HEK293 (cell line): Measurements from ENCODE around the gene EXOC3L2.

Source experiments
- BCL11B ChIP-seq: fragments of 450-650 bp; formaldehyde crosslinking; IDR thresholded peaks from 2 replicates; pipeline ENCODE4 v1.5.1; 2016; ENCODE audit warnings: low read depth, missing biosample characterization, missing genetic modification characterization
- ZNF670 ChIP-seq: fragments of 450-650 bp; formaldehyde crosslinking; IDR thresholded peaks from 2 replicates; pipeline ENCODE4 v1.5.1; 2016; ENCODE audit warnings: missing biosample characterization, missing genetic modification characterization, low read depth
- TF ChIP-seq, protein P1 (sequence below): fragments of 450-650 bp; formaldehyde crosslinking; IDR thresholded peaks from 2 replicates; pipeline ENCODE4 v1.5.1; 2016; ENCODE audit warnings: missing biosample characterization, missing genetic modification characterization
- TF ChIP-seq, protein P2 (sequence below): fragments of 450-650 bp; formaldehyde crosslinking; IDR thresholded peaks from 2 replicates; pipeline ENCODE4 v1.5.1; 2016; ENCODE audit warnings: missing biosample characterization, missing genetic modification characterization

GRCh38 chr19:45283443-45284033, 38.3 kb upstream of the EXOC3L2 start:
- TF ChIP-seq, protein P1, sequence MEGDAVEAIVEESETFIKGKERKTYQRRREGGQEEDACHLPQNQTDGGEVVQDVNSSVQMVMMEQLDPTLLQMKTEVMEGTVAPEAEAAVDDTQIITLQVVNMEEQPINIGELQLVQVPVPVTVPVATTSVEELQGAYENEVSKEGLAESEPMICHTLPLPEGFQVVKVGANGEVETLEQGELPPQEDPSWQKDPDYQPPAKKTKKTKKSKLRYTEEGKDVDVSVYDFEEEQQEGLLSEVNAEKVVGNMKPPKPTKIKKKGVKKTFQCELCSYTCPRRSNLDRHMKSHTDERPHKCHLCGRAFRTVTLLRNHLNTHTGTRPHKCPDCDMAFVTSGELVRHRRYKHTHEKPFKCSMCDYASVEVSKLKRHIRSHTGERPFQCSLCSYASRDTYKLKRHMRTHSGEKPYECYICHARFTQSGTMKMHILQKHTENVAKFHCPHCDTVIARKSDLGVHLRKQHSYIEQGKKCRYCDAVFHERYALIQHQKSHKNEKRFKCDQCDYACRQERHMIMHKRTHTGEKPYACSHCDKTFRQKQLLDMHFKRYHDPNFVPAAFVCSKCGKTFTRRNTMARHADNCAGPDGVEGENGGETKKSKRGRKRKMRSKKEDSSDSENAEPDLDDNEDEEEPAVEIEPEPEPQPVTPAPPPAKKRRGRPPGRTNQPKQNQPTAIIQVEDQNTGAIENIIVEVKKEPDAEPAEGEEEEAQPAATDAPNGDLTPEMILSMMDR, result no peak
- TF ChIP-seq, protein P2, sequence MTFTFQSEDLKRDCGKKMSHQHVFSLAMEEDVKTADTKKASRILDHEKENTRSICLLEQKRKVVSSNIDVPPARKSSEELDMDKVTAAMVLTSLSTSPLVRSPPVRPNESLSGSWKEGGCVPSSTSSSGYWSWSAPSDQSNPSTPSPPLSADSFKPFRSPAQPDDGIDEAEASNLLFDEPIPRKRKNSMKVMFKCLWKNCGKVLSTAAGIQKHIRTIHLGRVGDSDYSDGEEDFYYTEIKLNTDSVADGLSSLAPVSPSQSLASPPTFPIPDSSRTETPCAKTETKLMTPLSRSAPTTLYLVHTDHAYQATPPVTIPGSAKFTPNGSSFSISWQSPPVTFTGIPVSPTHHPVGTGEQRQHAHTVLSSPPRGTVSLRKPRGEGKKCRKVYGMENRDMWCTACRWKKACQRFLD, result no peak
- TF ChIP-seq ZNF670 (tag by site-specific recombination), result no peak
- no peak for TF ChIP-seq BCL11B (tag by site-specific recombination)
